HG03060 (cell line): ENCODE data around the gene MADCAM1.
"Not testable (repeated sequence)": the region's sequence is repeated elsewhere in the genome, so short reads cannot be mapped to it uniquely, and the experiment has no call there.

Experiments
- ATAC-seq: cut with Tn5 transposase; IDR thresholded peaks from one replicate; pipeline ENCODE4 v1.9.1; 2021; ENCODE audit warnings: low read depth, moderate number of reproducible peaks; ENCODE audit not compliant: unreplicated experiment

Gene MADCAM1

GRCh38 chr19:496112-496665, at the start of gene MADCAM1:
Gene MADCAM1, plus strand, starts transcription at chr19:496486. Its CDS starts 14 bp downstream, at chr19:496500.
- no peak for ATAC-seq

DNA sequence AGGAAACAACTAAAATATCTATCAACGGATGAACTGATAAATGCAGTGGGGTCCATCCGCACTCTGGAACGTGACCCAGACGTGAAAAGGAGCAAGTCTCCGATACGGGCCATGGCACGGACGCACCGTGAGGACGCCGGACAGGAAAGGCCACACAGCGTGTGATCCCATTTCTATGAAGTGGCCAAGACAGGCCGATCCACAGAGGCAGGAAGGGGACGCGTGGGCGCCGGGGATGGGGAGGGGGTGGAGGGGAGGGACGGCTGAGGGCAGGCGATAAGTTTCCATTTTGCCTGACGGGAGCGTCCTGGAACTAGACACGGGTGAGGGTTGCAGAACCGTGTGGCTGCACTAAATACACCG, 49.2 kb upstream of the MADCAM1 start:
- ATAC-seq = no peak

DNA sequence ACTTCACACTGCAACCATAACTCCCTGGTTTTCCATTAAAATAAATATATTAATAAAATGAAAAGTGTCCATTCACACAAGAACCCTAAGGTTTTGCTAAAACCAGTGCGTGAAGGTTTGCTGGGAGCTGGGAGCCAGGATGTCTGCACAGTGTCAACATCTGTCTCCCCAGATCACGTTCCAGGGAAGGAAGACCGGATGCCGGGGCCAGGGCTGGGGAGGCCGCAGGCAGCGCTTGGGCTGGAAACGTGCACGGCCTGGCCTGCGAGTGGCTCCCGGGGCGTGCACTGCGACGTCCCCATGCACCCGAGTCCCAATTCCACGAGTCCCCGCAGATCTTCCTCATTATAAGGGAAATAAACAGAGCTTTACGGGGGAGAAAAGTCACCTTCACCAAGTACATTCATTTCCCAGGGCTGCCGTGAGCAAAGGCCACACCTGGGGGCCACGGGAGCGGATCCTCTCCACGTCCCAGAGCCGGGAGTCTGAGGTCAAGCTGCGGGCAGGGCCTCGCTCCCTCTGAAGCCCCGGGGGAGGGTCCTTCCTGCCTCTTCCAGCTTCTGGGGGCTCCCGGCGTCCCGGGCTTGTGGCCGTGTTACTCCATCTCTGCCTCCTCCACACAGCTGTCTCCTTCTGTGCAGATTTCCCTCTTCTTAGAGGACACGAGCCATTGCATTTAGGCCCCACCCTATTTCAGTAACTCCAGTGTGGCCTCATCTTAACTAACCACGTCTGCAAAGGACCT, 48.3 kb upstream of the MADCAM1 start:
- no peak for ATAC-seq

DNA sequence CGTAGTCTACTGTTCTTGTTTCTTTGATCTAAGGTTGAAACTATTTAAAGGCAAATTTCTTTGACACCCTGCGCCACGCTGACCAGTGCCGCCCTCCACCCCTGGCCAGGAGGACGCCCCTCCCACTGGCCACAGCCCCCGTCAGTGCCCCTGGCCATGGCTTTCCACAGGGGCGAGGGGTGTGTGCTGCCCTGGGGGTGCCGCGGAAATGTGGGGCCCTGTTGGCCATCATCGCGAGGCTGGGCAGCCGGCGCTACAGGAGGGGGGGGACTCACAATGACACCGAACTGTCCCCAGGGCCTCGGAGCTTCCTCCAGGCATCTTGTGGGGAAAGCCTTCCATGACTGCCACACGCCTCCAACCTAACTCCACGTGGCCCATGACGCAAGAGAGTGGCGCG, 46.4 kb upstream of the MADCAM1 start:
- no peak for ATAC-seq

- not testable (repeated sequence) for ATAC-seq
Observed at GRCh38 chr19:450912-451481, 45.3 kb upstream of the MADCAM1 start.

DNA sequence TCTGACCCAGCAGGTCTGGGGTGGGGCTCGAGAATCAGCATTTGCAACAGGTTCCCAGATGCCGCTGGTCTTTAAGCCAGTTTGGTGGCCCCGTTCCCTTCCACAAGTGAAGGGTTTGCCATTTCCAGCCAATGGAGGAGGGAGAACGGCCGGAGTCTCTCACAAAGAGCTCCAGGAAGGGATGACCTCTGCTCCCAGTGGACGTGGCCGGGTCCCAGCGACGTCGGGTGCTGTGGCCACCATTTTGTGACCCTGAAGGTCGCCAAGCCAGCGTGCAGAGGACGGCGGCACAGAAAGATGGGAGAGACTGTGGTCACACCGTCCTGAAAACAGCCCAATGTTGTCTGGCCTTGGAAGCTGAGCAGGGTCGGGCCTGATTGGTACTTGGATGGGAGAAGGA, 43.5 kb upstream of the MADCAM1 start:
- no peak for ATAC-seq

DNA sequence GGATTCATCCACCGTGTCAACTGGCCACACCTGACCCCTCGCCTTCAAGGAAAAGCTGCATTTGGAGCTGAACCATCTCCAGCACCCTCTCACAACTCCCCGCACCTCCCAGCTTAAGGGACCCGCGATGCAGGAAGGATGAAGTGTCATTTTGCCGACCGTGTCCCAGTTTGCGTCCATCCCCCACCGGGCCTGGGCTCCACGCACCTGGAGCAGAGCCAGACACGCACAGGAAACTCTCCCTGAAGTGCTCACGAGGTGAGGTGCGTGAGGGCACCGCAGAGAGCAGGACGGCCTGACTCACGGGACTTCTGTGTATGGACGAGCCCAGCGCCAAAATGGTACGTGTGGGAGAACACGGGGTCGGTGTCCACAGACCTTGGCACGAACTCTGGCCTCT, 42.7 kb upstream of the MADCAM1 start:
- no peak for ATAC-seq

DNA sequence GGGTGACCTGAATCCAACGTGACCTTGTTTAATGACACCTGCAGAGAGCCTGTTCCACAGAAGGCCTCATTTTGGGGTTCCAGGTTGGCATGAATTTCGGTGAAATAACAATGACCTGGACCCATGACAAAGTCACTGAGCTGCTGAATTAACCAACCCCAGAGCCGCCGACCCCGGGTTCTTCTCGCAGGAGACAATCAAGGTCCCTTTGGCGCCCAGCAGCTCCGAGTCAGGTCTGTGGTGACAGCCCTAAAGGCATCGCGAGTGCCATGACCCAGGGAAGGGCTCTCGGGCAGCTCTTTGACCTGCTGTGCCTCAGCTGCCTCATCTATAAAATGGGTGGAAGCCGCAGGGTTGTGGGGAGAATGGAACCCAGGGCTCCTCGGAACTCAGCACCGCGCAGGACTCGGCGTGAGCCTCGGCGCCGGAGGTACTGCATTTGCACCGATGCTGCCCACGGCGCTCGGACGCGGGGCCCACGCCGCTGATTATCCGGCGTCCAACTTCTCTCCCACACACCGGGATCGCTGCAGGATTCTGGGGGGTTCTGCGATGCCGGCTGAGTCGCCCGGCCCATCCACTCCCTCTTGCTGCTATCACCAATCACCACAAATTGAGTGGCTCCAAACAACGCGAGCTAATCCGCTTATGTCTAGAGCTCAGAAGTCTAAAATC, 41.1 kb upstream of the MADCAM1 start:
- ATAC-seq = no peak

DNA sequence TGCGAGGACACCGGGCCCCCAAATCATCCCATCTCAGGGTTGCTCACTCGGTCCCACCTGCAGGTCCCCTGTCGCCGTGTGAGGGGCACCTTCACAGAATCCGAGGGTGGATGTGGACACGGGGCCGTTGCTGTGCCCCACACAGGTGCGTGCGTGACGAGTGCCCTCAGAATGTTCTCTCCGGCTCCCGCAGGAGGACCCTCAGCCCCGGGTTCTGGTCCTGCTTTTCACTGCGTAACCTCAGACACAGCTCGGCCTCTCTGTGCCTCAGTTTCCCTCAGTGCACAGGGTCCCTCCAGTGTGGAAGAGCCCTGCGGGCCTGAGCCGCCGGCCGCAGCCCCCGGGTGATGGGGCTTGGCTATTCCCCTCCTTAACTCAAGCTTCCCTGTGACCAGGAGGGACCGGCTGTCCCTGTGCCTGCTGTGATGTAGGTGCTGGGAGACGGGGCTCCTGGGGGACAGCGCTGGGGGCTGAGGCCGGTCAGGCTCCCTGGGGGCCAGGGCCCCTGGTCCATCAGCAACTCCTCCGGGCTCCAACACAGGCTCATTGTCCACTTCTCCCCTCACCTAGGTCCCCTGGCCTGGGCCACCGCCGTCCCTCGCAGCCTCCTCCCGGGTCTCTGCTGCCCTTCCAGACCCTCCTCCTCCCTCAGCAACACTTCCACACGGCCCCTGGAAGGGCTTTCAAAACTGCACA, 40.3 kb upstream of the MADCAM1 start:
- no peak for ATAC-seq

GRCh38 chr19:456547-457110, 39.7 kb upstream of the MADCAM1 start:
- ATAC-seq = no peak

DNA sequence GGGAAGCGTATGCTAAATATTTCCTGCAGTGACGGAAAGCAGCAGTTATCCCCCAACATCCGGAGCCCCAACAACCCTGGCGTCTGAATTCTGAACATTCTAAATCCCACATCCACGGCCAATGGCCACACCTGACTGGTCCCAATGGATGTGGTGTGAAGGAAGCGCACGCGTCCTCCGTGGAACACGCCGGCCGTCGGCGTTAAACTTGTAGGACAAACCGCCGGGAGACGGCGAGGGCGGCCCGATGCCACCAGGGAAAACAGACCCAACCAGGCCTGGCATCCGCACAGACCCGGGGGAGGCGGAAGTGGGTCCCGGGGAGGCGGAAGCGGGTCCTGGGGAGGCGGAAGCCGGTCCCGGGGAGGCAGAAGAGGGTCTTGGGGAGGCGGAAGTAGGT, 38.6 kb upstream of the MADCAM1 start:
- no peak for ATAC-seq

DNA sequence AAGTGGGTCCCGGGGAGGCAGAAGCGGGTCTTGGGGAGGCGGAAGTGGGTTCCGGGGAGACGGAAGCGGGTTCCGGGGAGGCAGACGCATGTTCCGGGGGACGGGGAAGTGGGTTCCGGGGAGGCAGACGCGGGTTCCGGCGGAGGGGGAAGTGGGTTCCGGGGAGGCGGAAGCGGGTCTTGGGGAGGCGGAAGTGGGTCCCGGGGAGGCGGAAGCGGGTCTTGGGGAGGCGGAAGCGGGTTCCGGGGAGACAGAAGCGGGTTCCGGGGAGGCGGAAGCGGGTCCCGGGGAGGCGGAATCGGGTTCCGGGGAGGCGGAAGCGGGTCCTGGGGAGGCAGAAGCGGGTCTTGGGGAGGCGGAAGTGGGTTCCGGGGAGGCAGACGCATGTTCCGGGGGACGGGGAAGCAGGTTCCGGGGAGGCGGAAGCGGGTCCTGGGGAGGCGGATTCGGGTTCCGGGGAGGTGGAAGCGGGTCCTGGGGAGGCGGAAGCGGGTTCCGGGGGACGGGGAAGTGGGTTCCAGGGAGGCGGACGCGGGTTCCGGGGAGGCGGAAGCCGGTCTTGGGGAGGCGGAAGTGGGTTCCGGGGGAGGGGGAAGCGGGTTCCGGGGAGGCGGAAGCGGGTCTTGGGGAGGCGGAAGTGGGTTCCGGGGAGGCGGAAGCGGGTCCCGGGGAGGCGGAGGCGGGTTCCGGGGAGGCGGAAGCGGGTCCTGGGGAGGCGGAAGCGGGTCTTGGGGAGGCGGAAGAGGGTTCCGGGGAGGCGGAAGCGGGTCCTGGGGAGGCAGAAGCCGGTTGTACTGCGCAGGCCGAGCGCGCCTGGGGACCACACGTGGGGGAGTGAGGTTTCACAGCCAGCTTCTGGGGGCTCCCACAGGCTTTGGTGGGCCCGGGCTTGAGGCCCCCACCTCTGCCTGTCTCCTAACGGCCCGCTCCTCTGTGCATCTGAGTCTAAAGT, 37.9 kb upstream of the MADCAM1 start:
- no peak for ATAC-seq

GRCh38 chr19:459724-460511, 36.4 kb upstream of the MADCAM1 start:
- ATAC-seq = no peak

DNA sequence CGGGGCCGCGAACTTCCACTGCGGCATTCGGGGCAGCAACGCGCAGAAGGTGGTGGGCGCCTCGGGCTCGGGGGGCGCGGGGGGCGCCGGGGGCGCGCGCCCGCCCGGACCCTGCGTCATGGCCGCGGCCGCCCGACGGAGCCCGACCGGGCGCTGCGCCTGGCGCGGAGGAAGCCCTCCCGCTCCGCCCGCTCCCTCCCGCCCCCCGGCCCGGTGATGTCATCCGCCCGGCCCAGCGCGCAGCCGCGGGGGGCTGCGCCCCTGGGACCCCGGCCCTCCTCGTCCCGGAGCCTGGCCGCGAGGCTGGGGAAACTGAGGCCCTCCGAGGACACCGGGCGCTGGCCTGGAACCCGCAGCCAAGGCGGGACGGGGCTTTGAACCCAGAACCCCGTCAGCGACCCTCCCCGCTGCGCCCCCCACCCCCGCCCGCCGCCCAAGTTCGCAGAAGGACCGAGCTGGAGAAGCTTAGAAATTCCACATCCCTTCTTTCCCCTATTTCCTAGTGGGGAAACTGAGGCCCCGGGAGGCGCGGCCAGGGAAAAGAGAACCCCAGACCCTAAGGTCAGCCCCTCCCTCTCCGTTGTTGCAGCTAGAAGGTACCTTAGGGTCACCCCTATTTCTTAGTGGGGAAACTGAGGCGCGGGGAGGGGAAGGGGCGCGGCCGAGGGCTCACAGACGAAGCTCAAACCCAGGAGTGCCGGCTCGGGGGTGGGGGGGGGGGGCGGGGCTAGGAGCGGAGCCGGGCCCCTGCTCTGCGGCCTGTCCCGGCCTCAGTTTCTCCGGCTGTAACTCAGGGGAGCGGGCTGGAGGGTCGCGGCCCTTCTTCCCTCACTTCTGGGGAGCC, 35.2 kb upstream of the MADCAM1 start, which contains the start of gene SHC2:
Gene SHC2 (minus strand): TSS at position 157 of the 844 bp plus-strand sequence. CDS start 37 bp downstream, at position 120.
- no peak for ATAC-seq

DNA sequence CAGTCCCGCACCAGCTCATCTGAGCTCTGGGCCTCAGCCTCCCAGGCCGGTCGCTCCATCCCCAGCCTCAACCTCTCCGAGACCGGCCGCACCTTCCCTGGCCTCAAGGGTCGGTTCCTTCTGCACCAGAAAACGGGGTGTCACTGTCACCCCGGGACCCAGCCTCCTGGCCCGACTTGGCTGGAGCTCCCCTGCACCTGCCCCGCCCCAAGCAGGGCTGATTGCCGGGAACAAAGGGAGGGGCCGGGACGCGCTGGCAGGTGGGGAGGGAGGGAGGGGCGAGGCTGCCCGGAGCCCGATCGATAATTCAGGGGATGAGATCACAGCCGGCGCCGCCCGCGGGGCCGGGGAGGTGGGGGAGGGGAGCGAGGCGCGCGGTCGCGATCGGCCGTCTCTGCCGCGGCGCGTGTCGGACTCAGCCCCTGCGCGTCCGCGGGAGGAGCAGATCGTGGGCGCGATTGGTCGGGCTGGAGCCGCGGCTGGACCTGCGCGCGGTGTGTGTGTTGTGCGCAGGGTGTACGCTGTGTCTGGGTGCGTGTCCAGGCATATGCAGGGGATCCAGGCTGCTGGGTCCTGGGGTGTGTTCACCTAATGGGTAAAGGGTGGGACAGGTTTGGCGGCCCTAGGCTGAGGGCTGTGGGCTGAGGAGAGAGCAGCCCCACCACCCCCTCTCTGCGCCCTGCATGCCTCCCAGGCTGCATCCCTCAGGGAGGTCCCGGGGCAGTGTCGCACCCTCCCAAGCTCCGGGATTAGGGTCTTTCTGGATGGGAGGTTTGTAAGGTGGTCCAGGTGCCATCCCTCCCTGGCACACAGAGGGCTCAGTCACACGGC, 34.4 kb upstream of the MADCAM1 start:
- ATAC-seq = no peak

DNA sequence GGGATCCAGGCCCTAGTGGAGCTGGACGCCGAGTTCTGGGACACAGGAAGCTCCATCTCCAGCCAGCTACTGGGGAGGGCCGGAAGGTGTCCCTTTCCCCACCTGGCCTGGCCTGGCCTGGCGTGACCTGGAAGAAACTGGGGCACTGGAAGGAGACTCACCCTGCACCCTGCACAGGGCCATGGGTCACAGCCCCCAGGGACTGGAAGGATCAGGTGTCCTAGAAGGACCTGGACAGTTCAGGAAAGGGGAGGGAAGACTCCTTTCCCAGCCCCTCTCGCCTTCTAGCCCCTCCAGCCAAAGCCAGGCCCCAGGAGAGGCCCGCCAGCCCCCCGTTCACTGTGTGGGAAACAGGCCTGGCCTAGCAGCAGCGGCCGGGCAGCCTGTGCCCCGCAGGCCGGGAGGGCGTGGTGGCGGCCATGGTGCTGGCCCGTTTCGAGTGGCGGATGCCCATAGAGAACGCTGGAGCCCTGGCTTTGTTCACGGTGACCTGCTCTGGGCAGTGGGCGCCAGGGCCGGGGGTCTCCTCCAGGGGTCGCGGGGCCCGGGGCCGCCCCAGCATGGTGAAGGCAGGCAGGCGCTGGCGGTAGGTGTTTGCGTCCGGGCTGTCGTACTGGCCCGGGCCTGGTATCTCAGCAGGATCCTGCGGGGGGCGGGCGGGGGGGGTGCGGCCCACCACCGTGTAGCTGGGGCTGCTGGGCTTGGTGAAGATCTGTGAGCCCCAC, 32.6 kb upstream of the MADCAM1 start:
- no peak for ATAC-seq
